IMR-90 (cell line): Measurements from ENCODE around the gene AOX1. TPM values are rescaled to one million over a fixed set of nuclear protein-coding genes. Genes with fewer than 3 reads are reported as not detected.

Source experiments
- ATAC-seq: fragments of 200-7000 bp; cut with Tn5 transposase; 2 replicates; pipeline ENCODE4 v1.9.1; 2020; ENCODE audit warnings: low read depth, mild to moderate bottlenecking, moderate library complexity
- Bru-seq: library from RNA; stranded (reverse); fragments of 400-500 nt; gene quantifications from one replicate; lab custom pipeline; 2021; lab: Mats Ljungman, UMichigan
- BruChase-seq, 2 experiments: library from RNA; stranded (reverse); fragments of 400-500 nt; gene quantifications; one replicate each; lab custom pipeline; 2021; lab: Mats Ljungman, UMichigan
- BruUV-seq: library from RNA; stranded (reverse); fragments of 400-500 nt; replicated peaks from 2 replicates; lab custom pipeline; 2021; lab: Mats Ljungman, UMichigan
- CTCF ChIA-PET: fragments of 300-600 bp; formaldehyde crosslinking; extraction: SDS; loops from one replicate; lab custom pipeline; 2021; ENCODE audit warnings: antibody characterized with exemption; lab: Yijun Ruan, JAX
- POLR2A ChIA-PET: fragments of 300-600 bp; sonication (Branson Sonifier 250); formaldehyde crosslinking; loops from one replicate; lab custom pipeline; 2022; ENCODE audit warnings: antibody characterized with exemption; ENCODE audit not compliant: unreplicated experiment; lab: Charles Lee
- DNase-seq: peaks from one replicate; pipeline ENCODE4 v3.0.0; 2013
- H2AFZ ChIP-seq: replicated peaks from 2 replicates; pipeline ENCODE3; 2013; ENCODE audit warnings: low read length, mild to moderate bottlenecking; ENCODE audit not compliant: poor library complexity
- H2AK5ac ChIP-seq: 2 replicates; pipeline ENCODE4 v1.6.1; 2013; ENCODE audit warnings: low read depth, low read length, inconsistent platforms
- H2AK9ac ChIP-seq: replicated peaks from 2 replicates; pipeline ENCODE3; 2013; ENCODE audit warnings: mild to moderate bottlenecking, low read depth, low read length, moderate library complexity; ENCODE audit not compliant: poor library complexity
- H2BK120ac ChIP-seq: 2 replicates; pipeline ENCODE4 v1.6.1; 2013; ENCODE audit warnings: low read depth, low read length, inconsistent platforms
- H2BK15ac ChIP-seq: 3 replicates; pipeline ENCODE4 v1.6.1; 2013; ENCODE audit warnings: low read depth, low read length, inconsistent platforms
- H2BK20ac ChIP-seq: 2 replicates; pipeline ENCODE4 v1.6.1; 2013; ENCODE audit warnings: low read depth, mild to moderate bottlenecking, inconsistent platforms, low read length, moderate library complexity
- H2BK5ac ChIP-seq: 2 replicates; pipeline ENCODE4 v1.6.1; 2013; ENCODE audit warnings: mild to moderate bottlenecking, low read depth, low read length, inconsistent platforms; ENCODE audit not compliant: poor library complexity, severe bottlenecking
- H3K14ac ChIP-seq: replicated peaks from 2 replicates; pipeline ENCODE4 v1.6.1; 2013; ENCODE audit warnings: low read depth, low read length, inconsistent platforms
- H3K18ac ChIP-seq: 2 replicates; pipeline ENCODE4 v1.6.1; 2013; ENCODE audit warnings: low read depth, low read length, control low read depth
- H3K23ac ChIP-seq: 2 replicates; pipeline ENCODE4 v1.6.1; 2013; ENCODE audit warnings: low read depth, low read length, inconsistent platforms
- H3K27ac ChIP-seq: 2 replicates; pipeline ENCODE4 v1.5.1; 2013; ENCODE audit warnings: mild to moderate bottlenecking, control low read depth, low read length; ENCODE audit not compliant: insufficient read depth
- H3K27me3 ChIP-seq: 2 replicates; pipeline ENCODE4 v1.6.1; 2013; ENCODE audit warnings: low read length; ENCODE audit not compliant: control insufficient read depth, insufficient read depth
- H3K36me3 ChIP-seq: 2 replicates; pipeline ENCODE4 v1.6.1; 2013; ENCODE audit warnings: low read length, mixed read lengths; ENCODE audit not compliant: control insufficient read depth, insufficient read depth
- H3K4ac ChIP-seq: 2 replicates; pipeline ENCODE4 v1.6.1; 2013; ENCODE audit warnings: low read depth, low read length, inconsistent platforms
- H3K4me1 ChIP-seq: 2 replicates; pipeline ENCODE4 v1.6.1; 2013; ENCODE audit warnings: low read length, mixed read lengths; ENCODE audit not compliant: control insufficient read depth, insufficient read depth
- H3K4me2 ChIP-seq: 2 replicates; pipeline ENCODE4 v1.6.1; 2013; ENCODE audit warnings: low read depth, mild to moderate bottlenecking, control low read depth, low read length, moderate library complexity
- H3K4me3 ChIP-seq: 2 replicates; pipeline ENCODE4 v1.5.1; 2013; ENCODE audit warnings: low read depth, mild to moderate bottlenecking, control low read depth, low read length, moderate library complexity; ENCODE audit not compliant: insufficient read depth
- H3K56ac ChIP-seq: 2 replicates; pipeline ENCODE4 v1.6.1; 2013; ENCODE audit warnings: low read length, inconsistent platforms; ENCODE audit not compliant: insufficient read depth; ENCODE audit errors: extremely low read depth
- H3K79me1 ChIP-seq, 2 experiments: 2 replicates each; pipeline ENCODE4 v1.6.1; 2013; ENCODE audit warnings: low read length in 2 of 2, inconsistent platforms in 1 of 2, low read depth in 1 of 2
- H3K9ac ChIP-seq: 2 replicates; pipeline ENCODE4 v1.6.1; 2013; ENCODE audit warnings: low read depth, low read length, control low read depth
- H3K9me1 ChIP-seq: 2 replicates; pipeline ENCODE4 v1.6.1; 2013; ENCODE audit warnings: low read length, inconsistent platforms; ENCODE audit not compliant: insufficient read depth
- H3K9me3 ChIP-seq: 2 replicates; pipeline ENCODE4 v1.6.1; 2013; ENCODE audit warnings: low read length; ENCODE audit not compliant: control insufficient read depth, insufficient read depth
- H4K20me1 ChIP-seq: 2 replicates; pipeline ENCODE4 v1.6.1; 2013; ENCODE audit warnings: low read length, inconsistent platforms; ENCODE audit not compliant: insufficient read depth
- H4K5ac ChIP-seq: 2 replicates; pipeline ENCODE4 v1.6.1; 2013; ENCODE audit warnings: mild to moderate bottlenecking, low read depth, low read length, control low read depth
- H4K8ac ChIP-seq, 2 experiments: 2 replicates each; pipeline ENCODE4 v1.6.1; 2013; ENCODE audit warnings: low read depth in 2 of 2, low read length in 2 of 2, control low read depth in 1 of 2, inconsistent platforms in 1 of 2
- H4K91ac ChIP-seq: 2 replicates; pipeline ENCODE4 v1.6.1; 2013; ENCODE audit warnings: low read depth, low read length, inconsistent platforms; ENCODE audit not compliant: insufficient read depth
- BHLHE40 ChIP-seq: fragments of 150-350 bp; IDR thresholded peaks from 2 replicates; pipeline ENCODE4 v1.6.1; 2016; ENCODE audit warnings: mild to moderate bottlenecking, low read depth, low read length
- CEBPB ChIP-seq: IDR thresholded peaks from 2 replicates; pipeline ENCODE4 v1.6.1; 2012; ENCODE audit warnings: low read depth, low read length, improper control_type of control experiment
- CHD1 ChIP-seq: IDR thresholded peaks from 2 replicates; pipeline ENCODE4 v1.6.1; 2012; ENCODE audit warnings: low read depth, low read length, improper control_type of control experiment
- FOS ChIP-seq: fragments of 150-350 bp; IDR thresholded peaks from 2 replicates; pipeline ENCODE4 v1.6.1; 2016; ENCODE audit warnings: low read depth, low read length
- MAFK ChIP-seq: IDR thresholded peaks from 2 replicates; pipeline ENCODE4 v1.6.1; 2012; ENCODE audit warnings: low read depth, low read length, improper control_type of control experiment
- MAZ ChIP-seq: IDR thresholded peaks from 2 replicates; pipeline ENCODE4 v1.6.1; 2012; ENCODE audit warnings: low read depth, mild to moderate bottlenecking, low read length, improper control_type of control experiment, moderate library complexity, borderline replicate concordance
- MXI1 ChIP-seq: IDR thresholded peaks from 2 replicates; pipeline ENCODE4 v1.6.1; 2012; ENCODE audit warnings: low read depth, mild to moderate bottlenecking, low read length, moderate library complexity, borderline replicate concordance
- NFE2L2 ChIP-seq: fragments of 150-350 bp; IDR thresholded peaks from 2 replicates; pipeline ENCODE4 v1.6.1; 2016; ENCODE audit warnings: low read depth, mild to moderate bottlenecking, low read length
- POLR2A ChIP-seq: IDR thresholded peaks from 2 replicates; pipeline ENCODE4 v1.6.1; 2012; ENCODE audit warnings: mild to moderate bottlenecking, low read depth, low read length
- RAD21 ChIP-seq: IDR thresholded peaks from 2 replicates; pipeline ENCODE4 v1.6.1; 2012; ENCODE audit warnings: low read length, improper control_type of control experiment
- SMC3 ChIP-seq: fragments of 150-350 bp; IDR thresholded peaks from 2 replicates; pipeline ENCODE4 v1.6.1; 2016; ENCODE audit warnings: low read depth, mild to moderate bottlenecking, antibody characterized with exemption, low read length, moderate library complexity
- WGBS, 2 experiments: methylation state at CpG; one replicate each; pipeline versions ENCODE4 v1.1.5 to v1.1.7; 2013; ENCODE audit warnings: missing lambda C conversion rate in 2 of 2; ENCODE audit not compliant: insufficient read length in 1 of 2; ENCODE audit errors: extremely low coverage in 2 of 2; 5-methylcytosine and 5-hydroxymethylcytosine counted together
- dilution Hi-C: fragments of 300-500 bp; cut with HindIII; formaldehyde crosslinking; loops from one replicate; pipeline ENCODE4 v1.14.3; 2018; ENCODE audit warnings: low sequenced_read_pairs; ENCODE audit not compliant: unreplicated experiment
- in situ Hi-C: fragments of 300-500 bp; cut with MboI; formaldehyde crosslinking; loops from 3 replicates; pipeline ENCODE4 v1.14.3; 2019; ENCODE audit warnings: low sequenced_read_pairs, inconsistent platforms, mixed read lengths
- intact Hi-C: fragments of 100-400 bp; cut with micrococcal nuclease; formaldehyde crosslinking; loops from 2 replicates; pipeline ENCODE4 v1.10.0; 2022
- long read RNA-seq: library from polyadenylated mRNA; unstranded; transcript quantifications from one replicate; pipeline ENCODE4 v2.0.0, GENCODE V29; 2021; ENCODE audit not compliant: unreplicated experiment
- polyA plus RNA-seq, 3 experiments: library from polyadenylated mRNA; depleted of rRNA; stranded (reverse); fragments of >200 nt; gene quantifications; 2 replicates each; pipeline ENCODE4 v1.2.3, GENCODE V29; 2012; ENCODE audit warnings: low replicate concordance in 1 of 3
- total RNA-seq: library from RNA; depleted of rRNA; stranded (reverse); fragments of >200 nt; gene quantifications from 2 replicates; pipeline ENCODE4 v1.2.3, GENCODE V29; 2012; rRNA removed
- TF ChIP-seq, protein P1 (sequence below): fragments of 150-350 bp; IDR thresholded peaks from 2 replicates; pipeline ENCODE4 v1.6.1; 2017; ENCODE audit warnings: mild to moderate bottlenecking, antibody characterized with exemption, low read length, low read depth
- TF ChIP-seq, protein P2 (sequence below): conservative IDR thresholded peaks from 2 replicates; pipeline ENCODE4 v1.5.1; 2012; ENCODE audit warnings: mild to moderate bottlenecking, low read depth, low read length, improper control_type of control experiment

AOX1 gene
- total RNA-seq (57.2 and 59.9 TPM in 2 replicates), polyA plus RNA-seq (2012; rRNA removed) (18.7 and 21.7 TPM in 2 replicates), Bru-seq, nascent RNA (percentile 40 among the genes with signal in this experiment), BruChase-seq, experiment 1, labeled RNA remaining after a 6-hour chase (percentile 32 among the genes with signal in this experiment), BruChase-seq, experiment 2, labeled RNA remaining after a 2-hour chase (percentile 28 among the genes with signal in this experiment)
- 6.1 and 8.5 TPM in 2 replicates for polyA plus RNA-seq (2012; cell fraction: cytosol; rRNA removed)
- 1.6 and 13.0 TPM in 2 replicates for polyA plus RNA-seq (2012; cell fraction: nucleus; rRNA removed; ENCODE audit: low replicate concordance)
- long read RNA-seq, partial matches to known transcripts = 5 of 6 reads
- long read RNA-seq, other reads (novel, unspliced or antisense) = 1 of 6 reads

DNA sequence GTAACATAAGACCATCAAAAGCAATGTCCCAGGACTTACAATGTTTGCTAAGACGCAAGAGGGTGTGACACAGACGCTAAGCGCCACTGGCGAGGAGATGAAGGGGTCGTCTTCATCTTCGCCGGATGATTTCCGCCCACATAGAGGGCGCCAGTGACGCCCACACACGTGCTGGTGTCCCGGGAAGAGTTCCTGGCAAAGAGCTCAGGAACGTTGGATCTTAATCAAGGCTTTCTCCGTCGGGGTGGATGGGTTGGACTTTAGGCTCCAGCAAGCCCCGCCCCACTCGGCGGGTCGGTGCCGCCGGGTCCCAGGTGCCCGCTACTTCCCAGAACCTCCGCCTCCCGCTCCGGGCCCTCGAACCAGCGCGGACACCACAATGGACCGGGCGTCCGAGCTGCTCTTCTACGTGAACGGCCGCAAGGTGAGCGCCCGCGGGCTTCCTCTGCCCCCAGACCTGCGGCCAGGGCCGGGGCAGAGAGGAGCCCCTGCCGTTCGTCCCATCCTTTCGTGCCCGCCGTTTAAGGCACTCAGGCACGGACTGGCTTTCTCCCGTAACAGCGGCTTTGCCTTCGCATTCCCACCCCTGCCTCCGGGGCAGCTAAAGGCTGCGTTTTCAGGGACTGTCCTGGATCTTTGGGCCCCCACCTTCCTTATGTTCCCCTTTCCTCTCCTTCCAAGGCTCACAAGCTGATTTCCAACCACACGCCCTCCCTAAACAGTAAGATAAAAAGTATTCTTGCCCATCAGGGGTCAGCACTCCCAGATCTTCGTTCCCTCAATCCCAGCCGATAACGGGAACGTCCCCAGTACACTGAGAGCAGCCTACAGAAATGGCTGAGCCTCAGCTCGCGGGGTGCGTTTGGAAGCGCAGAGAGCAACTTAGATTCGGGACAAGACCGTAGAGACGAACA, at the start of gene AOX1:
TSS of gene AOX1 (plus strand) at position 285 of the 914 bp plus-strand sequence. CDS start at position 380, 95 bp downstream.
- H3K27me3 ChIP-seq = no peaks in the 10 kb centered on the region; the same call in 1 of the 2 replicates
- peak; percentile 85 for ATAC-seq
- H4K91ac ChIP-seq = no peak within 1 kb of the TSS
- no peak within 1 kb of the TSS for H2BK5ac ChIP-seq
- no peak within 1 kb of the TSS for H2BK15ac ChIP-seq
- H3K4me3 ChIP-seq = peak within 1 kb of the TSS; percentile 44
- peak within 1 kb of the TSS; percentile 83 for H2AK9ac ChIP-seq
- peak within 1 kb of the TSS; percentile 94 for H3K4me2 ChIP-seq
- BruUV-seq = no TSS peak
- no peaks in the 10 kb centered on the region for H3K36me3 ChIP-seq
- peaks cover 3% of the 10 kb centered on the region; the same call in 1 of the 2 replicates for H3K9me1 ChIP-seq
- H3K9me3 ChIP-seq = no peaks in the 10 kb centered on the region
- H3K18ac ChIP-seq = no peak within 1 kb of the TSS
- H2BK20ac ChIP-seq = peak within 1 kb of the TSS; percentile 49; the same call in 1 of the 2 replicates
- dilution Hi-C loops = no loop called here
- no peak within 1 kb of the TSS for H3K27ac ChIP-seq
- DNase-seq = peak; percentile 45
- H4K5ac ChIP-seq = no peak within 1 kb of the TSS
- H3K79me1 ChIP-seq = no peaks in the 10 kb centered on the region
- H3K4me1 ChIP-seq = no peaks in the 10 kb centered on the region
- peak within 1 kb of the TSS in 1 of 2 experiments; percentile 22; a peak in 1 of 4 replicates for H4K8ac ChIP-seq
- 0 out of 2 replicates have a peak within 1 kb of the TSS, but pooled peaks have one; percentile 2 for H3K9ac ChIP-seq
- H4K20me1 ChIP-seq = no peaks in the 10 kb centered on the region
- intact Hi-C loops = no loop called here
- H2AFZ ChIP-seq = peak within 1 kb of the TSS; percentile 89
- peak within 1 kb of the TSS; percentile 73; the same call in 1 of the 2 replicates for H3K23ac ChIP-seq
- no peak within 1 kb of the TSS for H3K56ac ChIP-seq
- in situ Hi-C loops = no loop called here
- H2BK120ac ChIP-seq = peak within 1 kb of the TSS; percentile 46
- H2AK5ac ChIP-seq = no peak within 1 kb of the TSS
- WGBS, 2 experiments = 6% methylated on average over 41 of the region's 62 CpGs; no CpG with 5 or more reads in 1 of the 2 experiments
- POLR2A ChIA-PET = no interaction called here
- peak within 1 kb of the TSS; percentile 35; the same call in 1 of the 2 replicates for H3K4ac ChIP-seq
- H3K14ac ChIP-seq = peak within 1 kb of the TSS; percentile 47
- CTCF ChIA-PET = interaction anchor here (0.6 to 1.0 kb wide), 2 partner anchors 18 to 51 kb away, joined by 3 read pairs; no protein-coding TSS in a partner anchor
- TF ChIP-seq, protein P1, sequence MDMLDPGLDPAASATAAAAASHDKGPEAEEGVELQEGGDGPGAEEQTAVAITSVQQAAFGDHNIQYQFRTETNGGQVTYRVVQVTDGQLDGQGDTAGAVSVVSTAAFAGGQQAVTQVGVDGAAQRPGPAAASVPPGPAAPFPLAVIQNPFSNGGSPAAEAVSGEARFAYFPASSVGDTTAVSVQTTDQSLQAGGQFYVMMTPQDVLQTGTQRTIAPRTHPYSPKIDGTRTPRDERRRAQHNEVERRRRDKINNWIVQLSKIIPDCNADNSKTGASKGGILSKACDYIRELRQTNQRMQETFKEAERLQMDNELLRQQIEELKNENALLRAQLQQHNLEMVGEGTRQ = peak; percentile 13; the same call in 1 of the 2 replicates
- TF ChIP-seq CEBPB (no peak), MXI1 (peak; percentile 32; the same call in 1 of the 2 replicates), FOS (no peak), RAD21 (no peak), CHD1 (no peak), NFE2L2 (no peak), BHLHE40 (peak; percentile 62), MAZ (no peak), POLR2A (no peak), MAFK (no peak), SMC3 (no peak)
- TF ChIP-seq, protein P2, sequence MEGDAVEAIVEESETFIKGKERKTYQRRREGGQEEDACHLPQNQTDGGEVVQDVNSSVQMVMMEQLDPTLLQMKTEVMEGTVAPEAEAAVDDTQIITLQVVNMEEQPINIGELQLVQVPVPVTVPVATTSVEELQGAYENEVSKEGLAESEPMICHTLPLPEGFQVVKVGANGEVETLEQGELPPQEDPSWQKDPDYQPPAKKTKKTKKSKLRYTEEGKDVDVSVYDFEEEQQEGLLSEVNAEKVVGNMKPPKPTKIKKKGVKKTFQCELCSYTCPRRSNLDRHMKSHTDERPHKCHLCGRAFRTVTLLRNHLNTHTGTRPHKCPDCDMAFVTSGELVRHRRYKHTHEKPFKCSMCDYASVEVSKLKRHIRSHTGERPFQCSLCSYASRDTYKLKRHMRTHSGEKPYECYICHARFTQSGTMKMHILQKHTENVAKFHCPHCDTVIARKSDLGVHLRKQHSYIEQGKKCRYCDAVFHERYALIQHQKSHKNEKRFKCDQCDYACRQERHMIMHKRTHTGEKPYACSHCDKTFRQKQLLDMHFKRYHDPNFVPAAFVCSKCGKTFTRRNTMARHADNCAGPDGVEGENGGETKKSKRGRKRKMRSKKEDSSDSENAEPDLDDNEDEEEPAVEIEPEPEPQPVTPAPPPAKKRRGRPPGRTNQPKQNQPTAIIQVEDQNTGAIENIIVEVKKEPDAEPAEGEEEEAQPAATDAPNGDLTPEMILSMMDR = no peak
